Measurements from ENCODE around the gene ZNRF2.
"Not testable (repeated sequence)": the region's sequence is repeated elsewhere in the genome, so short reads cannot be mapped to it uniquely, and the experiment has no call there.

ZNRF2 gene

DNA sequence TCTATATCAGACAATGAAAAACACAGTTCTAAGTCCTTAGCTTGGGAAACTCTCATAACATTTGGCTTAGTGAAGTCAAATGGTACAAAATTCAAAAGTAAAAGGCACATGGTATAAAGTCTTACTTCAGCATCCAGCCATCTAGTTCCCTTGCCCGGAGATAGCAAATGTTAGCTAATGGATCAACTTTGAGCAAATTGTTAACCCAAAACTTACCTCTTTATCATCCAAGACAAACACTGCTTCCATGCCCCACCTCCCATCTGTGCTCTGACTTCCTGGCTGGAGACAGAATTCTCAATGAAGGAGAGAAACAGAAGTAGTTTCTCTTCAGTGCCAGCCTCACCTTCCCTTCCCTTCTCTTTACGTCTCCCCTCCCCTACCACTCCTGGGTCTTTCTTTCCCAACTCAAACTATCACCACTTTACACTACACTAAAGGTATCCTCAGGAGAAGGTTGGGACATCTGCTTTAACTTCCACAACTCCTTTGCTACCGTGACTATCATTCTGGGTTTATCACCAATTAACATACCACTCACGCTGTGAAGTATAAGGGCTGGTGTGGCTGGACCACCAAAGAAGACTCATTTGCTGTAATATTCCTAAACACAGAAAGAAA is 21.2 kb upstream of the ZNRF2 start:
- no peak for DNase-seq (ENCODE audit: low read depth)

DNA sequence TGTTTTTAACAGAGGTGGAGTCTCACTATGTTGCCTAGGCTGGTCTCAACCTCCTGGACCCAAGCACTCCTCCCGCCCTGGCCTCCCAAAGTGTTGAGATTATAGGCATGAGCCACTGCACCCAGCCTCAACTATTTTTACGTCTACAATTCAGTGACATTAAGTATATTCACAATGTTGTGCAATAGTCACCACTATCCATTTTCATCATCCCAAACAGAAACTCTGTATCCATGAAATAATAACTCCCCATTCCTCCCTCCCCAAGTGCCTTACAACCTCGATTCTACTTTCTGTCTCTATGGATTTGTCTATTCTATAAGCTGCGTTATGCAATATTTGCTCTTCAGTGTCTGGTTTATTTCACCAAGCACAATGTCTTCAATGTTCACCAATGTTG is 20.3 kb upstream of the ZNRF2 start:
- no peak for DNase-seq (ENCODE audit: low read depth)

DNA sequence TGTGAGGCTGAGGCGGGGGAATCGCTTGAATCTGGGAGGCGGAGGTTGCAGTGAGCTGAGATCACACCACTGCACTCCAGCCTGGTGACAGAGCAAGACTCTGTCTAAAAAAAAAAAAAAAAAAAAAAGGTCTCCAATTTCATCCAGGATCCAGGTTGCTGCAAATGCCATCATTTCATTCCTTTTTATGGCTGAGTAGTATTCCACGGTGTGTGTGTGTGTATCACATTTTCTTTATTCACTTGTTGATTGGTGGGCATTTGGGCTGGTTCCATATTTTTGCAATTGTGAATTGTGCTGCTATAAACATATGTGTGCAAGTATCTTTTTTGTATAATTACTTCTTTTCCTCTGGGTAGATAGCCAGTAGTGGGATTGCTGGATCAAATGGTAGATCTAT is 19.2 kb upstream of the ZNRF2 start:
- DNase-seq (ENCODE audit: low read depth) = not testable (repeated sequence)

DNA sequence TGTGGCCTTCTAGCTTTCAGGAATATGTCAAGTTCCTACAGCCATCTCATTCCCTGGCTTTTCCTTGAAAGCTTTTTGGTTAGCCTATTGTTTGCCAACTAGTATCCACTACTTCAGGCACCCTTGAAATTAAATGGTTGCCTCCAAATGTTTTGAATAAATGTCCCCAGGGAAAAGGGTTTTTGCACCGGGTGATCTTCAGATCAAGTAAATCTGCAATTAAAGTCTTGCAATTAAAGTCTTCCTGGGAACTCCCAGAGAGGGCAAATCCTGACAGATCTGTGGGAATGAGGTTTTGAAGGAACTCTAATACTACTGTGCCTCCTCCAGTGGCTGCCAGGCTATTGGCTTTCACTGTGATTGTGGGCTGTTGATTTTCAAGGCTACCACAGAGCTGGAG is 17.7 kb upstream of the ZNRF2 start:
- no peak for DNase-seq (ENCODE audit: low read depth)

DNA sequence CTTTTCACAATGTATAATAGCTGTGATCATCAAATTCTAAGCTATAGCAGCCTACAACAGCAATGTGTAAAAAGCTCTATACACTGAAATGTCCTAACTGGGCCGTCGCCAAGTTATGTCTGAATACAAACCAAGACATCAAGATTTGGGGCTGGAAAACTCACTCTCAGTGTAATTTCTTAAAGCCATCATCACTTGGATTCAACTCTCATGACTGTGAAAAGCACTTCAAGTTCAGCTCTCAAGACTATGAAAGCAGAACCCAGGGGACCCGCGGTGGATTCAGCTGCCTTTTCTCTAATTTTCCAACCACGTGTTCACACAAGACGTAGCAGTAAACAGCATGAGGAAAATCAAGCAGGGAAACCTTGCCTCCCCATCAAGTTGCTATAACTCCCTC is 15.8 kb upstream of the ZNRF2 start:
- DNase-seq (ENCODE audit: low read depth) = no peak

DNA sequence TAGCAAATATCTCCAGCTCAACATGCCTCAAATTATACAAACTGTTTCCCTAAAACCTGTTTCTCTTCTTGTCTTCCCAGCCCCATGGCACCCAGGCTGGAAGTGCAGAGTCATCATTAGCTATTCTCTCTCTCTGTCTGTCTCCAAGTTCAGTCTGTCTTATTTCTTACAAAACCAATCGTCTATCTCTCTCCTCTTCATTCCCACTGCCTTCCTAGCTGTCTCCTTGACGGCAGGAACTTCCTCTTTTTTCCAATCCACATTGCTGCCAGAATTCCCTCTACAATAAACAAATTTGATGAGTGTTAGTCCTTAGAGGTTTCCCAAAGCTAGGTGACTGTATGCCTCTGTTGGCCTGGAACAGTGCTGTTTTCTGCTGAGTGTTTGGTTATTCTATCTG is 14.9 kb upstream of the ZNRF2 start:
- no peak for DNase-seq (ENCODE audit: low read depth)

DNA sequence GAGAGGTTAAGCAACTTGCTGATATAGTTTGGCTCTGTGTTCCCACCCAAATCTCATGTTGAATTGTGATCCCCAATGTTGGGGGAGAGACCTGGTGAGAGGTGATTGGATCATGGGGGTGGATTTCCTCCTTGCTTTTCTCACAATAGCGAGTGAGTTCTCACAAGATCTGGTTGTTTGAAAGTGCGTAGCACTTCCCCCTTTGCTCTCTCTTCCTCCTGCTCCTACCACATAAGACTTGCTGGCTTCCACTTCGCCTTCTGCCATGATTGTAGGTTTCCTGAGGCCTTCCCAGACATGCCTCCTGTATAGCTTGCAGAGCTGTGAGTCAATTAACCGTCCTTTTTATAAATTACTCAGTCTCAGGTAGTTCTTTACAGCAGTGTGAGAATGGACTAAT is 13.5 kb upstream of the ZNRF2 start:
- DNase-seq (ENCODE audit: low read depth) = no peak

DNA sequence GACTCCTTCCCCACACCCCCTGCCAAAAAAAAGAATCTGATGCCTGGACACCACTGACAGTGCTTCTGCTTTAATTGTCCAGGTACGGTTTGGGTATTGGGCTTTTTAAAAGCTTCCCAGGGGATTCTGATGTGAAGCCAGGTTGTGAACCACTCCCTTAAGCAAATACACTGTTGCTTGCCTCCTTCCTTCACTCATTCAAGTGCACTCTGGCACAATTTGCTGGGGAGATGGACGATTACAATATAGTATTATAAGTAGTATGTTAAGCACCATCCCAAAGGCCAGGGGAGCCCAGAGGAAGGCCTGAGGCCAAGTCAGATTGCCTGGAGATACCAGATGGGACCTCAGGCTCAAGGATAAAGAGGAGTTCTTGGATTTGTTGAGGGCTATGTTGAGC is 12.3 kb upstream of the ZNRF2 start:
- DNase-seq (ENCODE audit: low read depth) = no peak

DNA sequence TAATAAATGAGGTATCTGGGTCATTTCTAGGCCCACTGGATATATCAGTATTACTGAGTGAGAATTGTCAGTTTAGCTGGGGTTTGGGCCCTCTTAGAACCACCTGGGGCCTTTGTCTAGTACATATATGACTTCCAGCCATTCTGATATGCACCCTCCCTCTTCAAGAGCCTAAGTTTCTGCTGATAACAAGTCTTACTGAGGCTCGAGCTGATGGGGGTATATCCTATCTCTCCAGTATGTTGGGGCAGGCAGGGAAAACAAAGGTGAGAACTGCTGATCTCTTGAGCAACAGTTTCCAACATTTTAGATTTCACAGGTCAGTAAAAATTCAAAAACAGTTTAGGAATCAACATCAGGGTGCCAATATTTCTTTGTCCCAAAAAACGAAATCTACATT is 10.8 kb upstream of the ZNRF2 start:
- DNase-seq (ENCODE audit: low read depth) = no peak

DNA sequence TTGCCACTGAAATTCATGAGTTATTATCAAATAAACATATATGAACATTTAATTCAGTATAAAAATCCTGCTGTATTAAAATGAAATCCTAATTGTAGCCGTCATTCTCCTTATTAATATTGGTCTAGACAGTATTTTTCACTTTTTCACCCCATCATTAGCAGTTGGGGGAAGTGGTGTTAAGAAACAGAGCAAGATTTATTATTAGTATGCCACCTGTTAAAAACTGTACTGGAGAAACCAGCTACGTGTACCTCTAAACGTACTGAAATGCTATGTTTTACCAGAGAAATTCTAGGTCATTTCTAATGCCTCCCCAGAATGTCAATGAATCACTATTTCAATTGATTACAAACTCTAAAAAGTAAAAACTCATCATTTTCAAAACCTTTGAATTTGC is 9.8 kb upstream of the ZNRF2 start:
- DNase-seq (ENCODE audit: low read depth) = no peak

DNA sequence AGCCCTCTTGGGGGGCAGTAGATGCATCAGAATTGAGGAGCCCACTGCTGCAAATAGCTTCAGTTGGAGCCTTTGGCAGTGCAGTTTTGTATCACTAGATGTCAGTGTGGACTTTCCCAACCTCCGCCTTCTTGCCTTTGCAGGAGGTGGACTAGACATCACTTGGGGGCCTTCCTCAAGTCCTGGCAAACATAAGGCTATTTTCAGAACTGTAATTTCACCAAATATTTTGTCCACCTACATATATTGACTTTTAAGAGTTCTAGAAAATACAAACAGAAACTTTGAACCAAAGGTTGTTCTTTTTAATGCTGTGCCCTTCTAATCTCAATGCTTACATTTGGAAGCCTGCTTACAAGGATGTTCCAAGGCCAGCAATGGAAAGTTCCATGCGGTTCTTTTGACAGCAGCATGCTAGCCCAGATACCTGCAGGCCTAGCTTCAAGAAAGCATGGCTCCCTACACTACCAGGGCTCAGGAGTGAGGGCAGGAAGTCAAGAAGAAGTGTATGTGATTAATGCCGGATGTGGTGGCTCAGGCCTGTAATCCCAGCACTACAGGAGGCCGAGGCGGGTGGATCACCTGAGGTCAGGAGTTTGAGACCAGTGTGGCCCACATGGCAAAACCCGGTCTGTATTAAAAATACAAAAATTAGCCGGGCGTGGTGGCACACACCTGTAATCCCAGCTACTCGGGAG is 8.0 kb upstream of the ZNRF2 start:
- DNase-seq (ENCODE audit: low read depth) = peak; percentile 49

DNA sequence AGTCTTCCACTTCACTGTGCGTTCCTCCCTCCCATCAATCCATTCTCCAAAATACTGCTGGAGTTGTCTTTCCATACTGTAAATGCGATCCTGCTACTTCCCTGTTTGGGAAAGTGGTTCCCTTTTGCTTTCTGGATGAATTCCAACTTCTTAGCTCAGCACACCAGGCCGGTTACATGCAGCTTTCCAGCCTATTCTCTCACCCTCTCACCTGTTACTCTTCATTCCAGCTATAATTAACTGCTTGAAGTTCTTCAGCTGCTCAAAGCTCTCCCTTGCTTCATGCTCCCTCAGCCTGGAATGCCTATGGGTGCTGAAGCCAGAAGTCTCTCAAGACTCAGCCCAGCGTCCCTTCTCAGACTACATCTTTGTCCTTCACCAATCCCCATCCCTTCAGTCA is 6.0 kb upstream of the ZNRF2 start:
- no peak for DNase-seq (ENCODE audit: low read depth)

DNA sequence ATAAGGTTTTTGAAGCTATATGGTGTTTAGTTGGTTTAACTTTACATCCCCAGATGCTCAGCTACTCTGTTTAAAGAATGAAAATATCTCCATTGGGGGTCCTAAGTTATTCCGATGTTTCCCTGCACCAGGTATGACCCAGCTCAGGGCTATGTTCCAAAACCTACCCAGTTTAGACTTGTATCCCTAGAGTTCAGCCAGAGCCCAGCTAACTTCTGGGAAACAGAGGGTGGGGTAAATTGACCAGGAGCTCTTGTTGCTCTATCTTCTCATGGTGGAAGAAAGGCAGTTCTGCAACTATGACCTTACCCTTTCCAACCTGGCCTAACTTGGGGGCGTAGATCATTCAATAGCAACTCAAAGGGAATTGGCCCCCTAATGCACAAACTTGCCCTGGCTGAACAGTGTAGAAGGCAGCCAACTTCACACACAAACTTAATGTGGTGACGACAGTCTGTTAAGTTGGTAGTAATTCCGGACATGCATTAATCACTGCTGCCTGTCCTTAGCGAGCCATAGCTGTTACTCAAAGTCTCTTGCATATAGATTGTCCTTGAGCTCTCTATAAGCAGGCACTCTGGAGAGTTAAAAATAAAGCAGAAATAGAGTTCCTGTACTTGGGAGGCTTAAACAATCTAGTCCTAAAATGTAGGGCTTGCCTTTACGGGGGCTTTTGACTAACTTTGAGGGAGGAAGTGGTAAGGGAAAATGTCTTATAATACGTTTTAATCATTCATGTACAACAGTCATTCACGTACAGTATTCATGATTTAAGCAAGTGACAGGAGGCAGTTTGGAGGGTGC is 5.3 kb upstream of the ZNRF2 start:
- no peak for DNase-seq (ENCODE audit: low read depth)

DNA sequence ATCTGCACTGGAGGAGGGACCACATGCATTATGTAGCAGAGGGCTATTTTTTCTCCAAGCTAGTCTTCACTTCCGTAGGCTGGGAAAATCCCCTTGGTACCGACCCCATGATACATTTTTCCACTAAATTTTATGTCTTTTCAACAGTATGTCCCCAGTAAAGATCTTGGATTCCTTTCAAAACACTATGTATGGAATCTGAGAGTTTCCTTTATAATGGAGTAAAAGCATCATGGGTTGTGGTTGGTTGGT is 4.8 kb upstream of the ZNRF2 start:
- no peak for DNase-seq (ENCODE audit: low read depth)

DNA sequence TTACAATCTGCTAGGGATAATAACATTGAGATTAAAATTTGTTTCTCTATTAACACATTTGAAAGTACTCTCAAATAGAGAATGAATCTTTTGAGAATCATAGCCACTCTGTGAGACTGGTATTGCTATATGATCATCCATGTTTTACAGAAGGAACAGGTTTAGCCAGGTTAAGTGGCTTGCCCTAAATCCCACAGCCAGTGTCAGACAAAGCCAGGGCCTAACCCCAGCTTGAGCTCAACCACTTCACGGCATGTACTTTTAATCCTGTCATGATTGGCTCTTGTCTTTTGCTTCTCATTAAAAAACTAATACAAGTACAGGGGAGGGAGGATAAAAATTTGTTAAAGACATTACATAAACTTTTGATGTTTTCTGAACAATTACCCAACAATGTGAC is 3.8 kb upstream of the ZNRF2 start:
- no peak for DNase-seq (ENCODE audit: low read depth)

DNA sequence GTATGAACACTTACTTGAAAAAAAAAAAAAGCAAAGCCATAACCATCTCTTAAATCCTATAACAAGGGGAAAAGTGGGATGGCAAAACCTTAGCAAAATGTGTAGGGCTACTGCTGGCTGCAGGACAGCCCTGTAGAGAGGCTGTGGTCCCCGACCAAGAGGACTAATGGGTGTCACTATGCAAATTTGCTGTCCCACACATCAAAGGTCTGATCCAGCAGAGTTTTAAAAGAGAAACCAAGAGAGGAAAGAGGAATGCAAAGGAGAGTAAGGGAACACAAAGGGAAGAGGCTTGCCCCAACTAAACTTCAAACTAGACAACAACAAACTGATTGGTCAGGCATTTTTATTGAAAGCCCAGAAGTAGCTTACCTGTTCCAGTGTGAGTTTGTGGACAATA is 3.1 kb upstream of the ZNRF2 start:
- DNase-seq (ENCODE audit: low read depth) = no peak

DNA sequence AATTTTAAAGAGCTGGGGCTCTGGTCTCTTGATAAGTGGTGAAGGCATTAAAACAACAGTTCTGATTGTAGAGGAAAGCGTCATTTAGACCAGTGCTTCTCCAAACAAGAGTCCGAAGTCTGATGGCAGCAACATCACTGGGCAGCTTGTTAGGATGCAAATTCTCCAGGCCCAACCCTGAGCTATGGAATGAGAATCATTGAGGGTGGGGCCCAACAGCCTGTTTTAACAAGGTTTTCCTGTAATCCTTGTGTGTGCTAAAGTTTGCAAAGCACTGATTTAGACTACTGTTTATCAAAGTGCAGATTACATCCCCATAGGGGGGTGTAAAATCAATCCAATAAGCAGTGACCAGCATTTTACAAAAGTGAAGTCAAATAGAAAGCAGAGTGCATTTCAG is 2.6 kb upstream of the ZNRF2 start:
- DNase-seq (ENCODE audit: low read depth) = no peak

DNA sequence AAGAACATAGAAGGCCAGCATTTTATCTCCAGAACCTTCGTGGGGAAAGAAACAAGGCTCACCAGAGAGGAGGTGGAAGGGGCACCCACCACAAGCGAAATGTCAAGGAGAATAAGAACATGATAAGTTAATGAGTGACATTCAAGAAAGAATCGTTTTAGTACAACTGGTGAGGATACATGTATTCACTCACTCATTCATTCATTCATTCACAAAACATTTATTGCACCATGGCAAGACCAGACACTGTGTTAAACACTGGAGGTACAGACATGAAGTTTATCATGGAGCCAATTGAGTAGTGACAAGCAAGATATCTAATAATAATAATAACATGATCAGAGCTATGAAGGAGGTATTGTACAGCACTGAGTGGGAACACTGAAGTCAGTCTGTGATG is 1.7 kb upstream of the ZNRF2 start:
- no peak for DNase-seq (ENCODE audit: low read depth)

DNA sequence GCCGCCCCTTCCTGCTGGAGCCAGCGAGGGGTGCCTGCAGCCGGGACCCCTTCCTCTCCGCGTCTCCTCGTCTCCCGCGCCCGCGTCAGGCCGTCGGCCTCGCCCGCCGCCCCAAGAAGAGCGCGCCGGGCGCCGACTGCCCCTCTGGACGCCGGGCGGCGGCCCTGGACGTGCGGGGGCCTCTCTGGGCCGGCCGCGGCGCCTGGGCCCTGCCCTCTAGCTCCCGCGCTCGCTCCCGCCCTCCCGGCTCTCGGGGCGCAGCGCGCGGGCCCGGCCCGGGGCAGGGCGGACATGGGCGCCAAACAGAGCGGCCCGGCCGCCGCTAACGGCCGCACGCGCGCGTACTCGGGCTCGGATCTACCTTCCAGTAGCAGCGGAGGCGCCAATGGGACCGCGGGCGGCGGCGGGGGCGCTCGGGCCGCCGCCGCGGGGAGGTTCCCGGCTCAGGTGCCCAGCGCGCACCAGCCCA is 704 bp downstream of the ZNRF2 start:
- no peak for DNase-seq (ENCODE audit: low read depth)

DNA sequence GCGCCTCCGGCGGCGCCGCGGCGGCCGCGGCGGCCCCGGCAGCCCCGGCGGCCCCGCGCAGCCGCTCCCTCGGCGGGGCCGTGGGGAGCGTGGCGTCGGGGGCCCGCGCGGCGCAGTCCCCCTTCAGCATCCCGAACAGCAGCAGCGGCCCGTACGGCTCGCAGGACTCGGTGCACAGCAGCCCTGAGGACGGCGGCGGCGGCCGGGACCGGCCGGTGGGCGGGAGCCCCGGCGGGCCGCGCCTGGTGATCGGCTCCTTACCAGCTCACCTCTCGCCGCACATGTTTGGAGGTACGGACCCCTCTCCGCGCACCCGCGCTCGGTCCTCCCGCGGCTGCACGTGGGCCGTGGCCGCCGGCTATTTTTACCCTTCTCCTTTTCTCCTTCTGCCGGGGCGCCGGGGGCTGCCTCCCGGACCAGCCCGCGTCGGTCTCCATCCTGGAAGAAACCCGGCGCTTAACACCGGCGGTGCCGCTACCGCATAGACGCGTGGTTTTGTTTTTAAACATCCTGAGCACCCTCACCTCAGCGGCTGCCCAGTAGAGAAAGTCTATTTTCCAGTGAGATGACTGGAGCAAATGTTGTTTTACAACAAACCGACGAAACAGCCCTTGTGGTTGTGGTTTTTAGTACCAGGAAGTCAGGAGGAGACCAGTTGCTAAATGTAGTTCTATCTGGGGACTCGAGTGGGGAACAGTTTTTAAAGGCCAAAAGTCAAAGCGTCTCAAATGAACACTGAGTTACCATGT is 1.3 kb downstream of the ZNRF2 start:
- peak; percentile 5 for DNase-seq (ENCODE audit: low read depth)

DNA sequence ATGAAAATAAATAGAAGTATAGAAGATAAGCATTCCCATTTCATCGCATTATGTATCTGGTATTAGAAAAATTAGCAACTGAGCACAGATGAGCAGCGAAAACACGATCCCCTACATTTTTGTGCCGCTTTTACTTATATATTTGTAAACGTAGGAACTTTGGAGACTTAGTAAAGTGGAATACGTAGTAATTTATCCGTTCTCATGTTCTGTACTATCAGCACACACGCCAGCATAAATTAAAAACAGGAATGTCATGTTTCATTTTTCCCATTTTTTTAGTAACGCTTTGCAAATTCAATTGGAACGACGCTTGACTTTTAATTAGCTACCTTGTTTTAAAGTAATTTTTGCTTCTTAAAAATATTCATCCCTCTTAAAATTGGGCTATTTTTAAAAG is 2.4 kb downstream of the ZNRF2 start:
- no peak for DNase-seq (ENCODE audit: low read depth)

DNA sequence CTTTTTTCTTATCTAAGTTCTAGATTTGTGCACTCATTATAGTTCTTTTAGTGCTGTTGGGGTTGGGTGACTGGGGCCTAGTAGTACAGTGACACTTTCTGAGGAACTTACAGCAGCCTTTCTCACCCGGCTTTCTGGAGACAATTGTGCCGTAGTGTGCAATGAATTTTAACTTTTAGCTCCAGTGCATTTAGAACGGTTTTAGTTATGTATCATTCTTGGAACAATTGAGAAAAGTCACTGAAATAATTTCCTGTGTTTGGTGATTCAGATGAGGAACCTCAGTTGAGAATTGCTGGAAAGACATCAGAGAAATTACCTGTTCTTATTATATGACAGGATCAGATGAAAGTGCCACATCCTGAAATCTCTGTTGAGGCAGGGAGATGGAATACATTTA is 3.2 kb downstream of the ZNRF2 start:
- not testable (repeated sequence) for DNase-seq (ENCODE audit: low read depth)

DNA sequence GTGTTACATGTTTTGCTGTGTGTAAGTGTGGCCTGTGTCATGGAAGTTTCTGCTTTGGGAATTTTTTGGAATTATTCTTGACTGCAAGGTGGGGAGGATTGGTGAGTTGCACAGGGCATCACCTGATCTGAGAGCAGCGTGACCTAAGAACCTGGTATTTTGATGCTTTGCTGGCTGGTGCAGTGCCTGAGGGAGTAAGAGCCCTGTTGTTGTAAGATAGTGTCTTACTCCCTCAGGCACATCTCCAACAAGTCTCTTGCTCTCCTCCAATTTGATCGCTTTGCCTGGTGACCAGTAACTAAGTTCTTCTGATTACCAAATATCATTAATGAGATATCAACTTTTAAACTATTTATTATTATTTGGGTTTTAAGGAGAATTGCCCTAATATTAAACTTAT is 5.2 kb downstream of the ZNRF2 start:
- DNase-seq (ENCODE audit: low read depth) = not testable (repeated sequence)

All from fibroblast of the conjunctiva (primary cell).